IMR-90 (cell line): ENCODE measurements around the gene CFDP1.

Source experiments
- CTCF ChIP-seq: conservative IDR thresholded peaks from 2 replicates; pipeline ENCODE4 v1.5.1; 2012; ENCODE audit warnings: mild to moderate bottlenecking, low read depth, low read length, improper control_type of control experiment
- MAFK ChIP-seq: IDR thresholded peaks from 2 replicates; pipeline ENCODE4 v1.6.1; 2012; ENCODE audit warnings: low read depth, low read length, improper control_type of control experiment
- MXI1 ChIP-seq: IDR thresholded peaks from 2 replicates; pipeline ENCODE4 v1.6.1; 2012; ENCODE audit warnings: low read depth, mild to moderate bottlenecking, low read length, moderate library complexity, borderline replicate concordance
- POLR2A ChIP-seq: IDR thresholded peaks from 2 replicates; pipeline ENCODE4 v1.6.1; 2012; ENCODE audit warnings: mild to moderate bottlenecking, low read depth, low read length
- RCOR1 ChIP-seq: IDR thresholded peaks from 2 replicates; pipeline ENCODE4 v1.6.1; 2012; ENCODE audit warnings: mild to moderate bottlenecking, low read length, improper control_type of control experiment; ENCODE audit not compliant: insufficient replicate concordance

GRCh38 chr16:75298267-75298666, 135.0 kb downstream of the CFDP1 start:
- no peak for TF ChIP-seq CTCF
- TF ChIP-seq RCOR1: no peak
- TF ChIP-seq POLR2A: no peak
- no peak for TF ChIP-seq MAFK
- no peak for TF ChIP-seq MXI1
